Measurements from ENCODE around the gene NEK1. TPM values are rescaled to one million over a fixed set of nuclear protein-coding genes. Genes with fewer than 3 reads are reported as not detected.
A peak's percentile ranks its signal among the peaks of the same experiment; 100 is the strongest.

The NEK1 gene
- total and polyA plus RNA-seq, 2 of the 8 experiments (the other 6 are each of a cell fraction or from before 2014, with no cell fraction given): 3.9 to 11.7 TPM

- no peaks in the 10 kb centered on the region for H3K23me2 ChIP-seq (ENCODE audit: low read depth, low read length)
- H3K56ac ChIP-seq (replicated peaks; ENCODE audit: insufficient read length, low read depth, low read length): no peak overlapping the region
- H3K79me2 ChIP-seq (ENCODE audit: control insufficient read depth in 1 of 2, insufficient read depth in 2 of 2, low read length in 2 of 2): peaks cover 7 to 82% of the 10 kb centered on the region in 2 experiments; a peak in 3 of 4 replicates
- no peak overlapping the region for H2AK5ac ChIP-seq (ENCODE audit: low read depth, low read length)
- ChIA-PET CTCF (ENCODE audit: partially characterized antibody) (interaction anchor here (0.6 to 2.3 kb wide), 2 partner anchors 13 to 63 kb away, joined by 3 to 6 read pairs; no protein-coding TSS in a partner anchor), POLR2A (ENCODE audit: partially characterized antibody) (no interaction called here)
- no peak overlapping the region for H4K8ac ChIP-seq (ENCODE audit: extremely low read depth, insufficient read depth, low read length)
- H2BK12ac ChIP-seq (ENCODE audit: low read depth, low read length): no peak overlapping the region
- no peak overlapping the region for H2BK20ac ChIP-seq (ENCODE audit: low read length)
- H3K4me1 ChIP-seq (replicated peaks in 1 of 4; ENCODE audit: control insufficient read depth in 3 of 4, insufficient read depth in 4 of 4, low read length in 3 of 4): no peaks in the 10 kb centered on the region
- H2BK120ac ChIP-seq (replicated peaks; ENCODE audit: low read depth, low read length): no peak overlapping the region
- H3K4ac ChIP-seq (replicated peaks; ENCODE audit: insufficient read length, low read depth, low read length): no peak overlapping the region
- H3K9ac ChIP-seq (replicated peaks in 1 of 4; ENCODE audit: extremely low read depth in 1 of 4, low read depth in 3 of 4, low read length in 3 of 4): peak overlapping the region in 1 of 4 experiments; percentile 40; a peak in 1 of 7 replicates
- H3K23ac ChIP-seq (ENCODE audit: insufficient read length): no peak overlapping the region
- H3K14ac ChIP-seq (ENCODE audit: insufficient read length): no peak overlapping the region
- TF ChIP-seq JUND (IDR thresholded peaks at IDR 0.05; ENCODE audit: low read length): no peak
- no peak for TF ChIP-seq SIRT6 (IDR thresholded peaks at IDR 0.05; ENCODE audit: low read length)
- no peak for TF ChIP-seq CREB1 (IDR thresholded peaks at IDR 0.05)
- no peak for TF ChIP-seq RAD21 (IDR thresholded peaks at IDR 0.05 in 1 of 2, conservative IDR thresholded peaks at IDR 0.05 in 1 of 2; ENCODE audit: low read depth in 2 of 2, low read length in 2 of 2)
- TF ChIP-seq SRF (IDR thresholded peaks at IDR 0.05; ENCODE audit: low read depth, low read length): no peak
- no peak for TF ChIP-seq CHD1 (IDR thresholded peaks at IDR 0.05; ENCODE audit: low read depth, low read length)
- TF ChIP-seq TEAD4 (IDR thresholded peaks at IDR 0.05; ENCODE audit: low read depth, low read length): no peak
- TF ChIP-seq EP300 (IDR thresholded peaks at IDR 0.05; ENCODE audit: borderline replicate concordance in 1 of 2, low read depth in 2 of 2, low read length in 2 of 2): no peak
- no peak for TF ChIP-seq CTCF (IDR thresholded peaks at IDR 0.05; ENCODE audit: control extremely low read depth in 1 of 3, insufficient read depth in 1 of 3, low read depth in 1 of 3, low read length in 3 of 3)
- TF ChIP-seq MAFK (IDR thresholded peaks at IDR 0.05; ENCODE audit: low read depth, low read length): no peak
- peaks cover 0 to 2% of the 10 kb centered on the region in 2 experiments for H4K20me1 ChIP-seq (replicated peaks in 1 of 2; ENCODE audit: control insufficient read depth in 1 of 2, insufficient read depth in 2 of 2, low read length in 2 of 2)
- H3K27me3 ChIP-seq (replicated peaks in 1 of 4; ENCODE audit: control insufficient read depth in 3 of 4, extremely low read depth in 1 of 4, insufficient read depth in 3 of 4, low read length in 3 of 4): no peaks in the 10 kb centered on the region
- DNase-seq (ENCODE audit: low read depth in 1 of 2, low spot score in 2 of 2) (no peak), FAIRE-seq (no peak)
- no peak overlapping the region for H3K4me3 ChIP-seq (ENCODE audit: extremely low read depth in 1 of 4, insufficient read depth in 2 of 4, low read depth in 3 of 4, low read length in 4 of 4)
- no peaks in the 10 kb centered on the region for H3K36me3 ChIP-seq (ENCODE audit: control insufficient read depth in 2 of 4, insufficient read depth in 4 of 4, low read length in 3 of 4)
- H2BK15ac ChIP-seq (ENCODE audit: low read length): no peak overlapping the region
- no peak overlapping the region for H3K18ac ChIP-seq (ENCODE audit: extremely low read depth, low read length)
- no peak overlapping the region for H4K5ac ChIP-seq (ENCODE audit: insufficient read length, low read depth, low read length)
- H4K91ac ChIP-seq (replicated peaks; ENCODE audit: insufficient read length, low read length): no peak overlapping the region
- H2AFZ ChIP-seq (ENCODE audit: low read length): no peak overlapping the region
- whole genome bisulfite sequencing, 2 experiments (ENCODE audit: extremely low coverage in 1 of 2, insufficient coverage in 1 of 2, insufficient read length in 1 of 2, insufficient replicate concordance in 2 of 2, low coverage in 1 of 2, low lambda C conversion rate in 2 of 2, missing lambda C conversion rate in 1 of 2): 92% methylated on average over 1 of the region's 1 CpG; no CpG with 5 or more reads in 1 of the 2 experiments
- H3K4me2 ChIP-seq (ENCODE audit: insufficient read depth in 1 of 2, low read depth in 2 of 2, low read length in 2 of 2): no peak overlapping the region
- H3K79me1 ChIP-seq (ENCODE audit: low read depth, low read length): no peaks in the 10 kb centered on the region; the same call in 1 of the 2 replicates
- H2BK5ac ChIP-seq (ENCODE audit: low read depth, low read length): no peak overlapping the region
- H3K27ac ChIP-seq (ENCODE audit: low read depth, low read length): no peak overlapping the region
- H3K9me3 ChIP-seq (ENCODE audit: insufficient read depth in 2 of 2, low read depth in 1 of 2, low read length in 1 of 2): no peaks in the 10 kb centered on the region
These were observed 14.9 kb upstream of the NEK1 start for GRCh38 chr4:169627307-169627706.
